SK-N-SH (cell line): ENCODE data around the gene PROM2. TPM values are rescaled to one million over a fixed set of nuclear protein-coding genes. Genes with fewer than 3 reads are reported as not detected.

ENCODE experiments used
- CTCF ChIA-PET: fragments of 300-600, 350-600 bp; formaldehyde crosslinking; extraction: SDS; loops from one replicate; lab custom pipeline; 2021; lab: Yijun Ruan, JAX
- POLR2A ChIA-PET: fragments of 350-600 bp; sonication (Branson Sonifier 250); formaldehyde crosslinking; extraction: SDS; loops from one replicate; lab custom pipeline; 2020; ENCODE audit warnings: antibody characterized with exemption, inconsistent platforms; lab: Yijun Ruan, JAX
- DNase-seq: peaks from one replicate; pipeline ENCODE4 v3.0.0; 2012
- H2AFZ ChIP-seq: fragments of 200-600 bp; sonication (generic); 2 replicates; pipeline ENCODE4 v1.8.1; 2016; ENCODE audit warnings: antibody characterized with exemption, mild to moderate bottlenecking, low read depth
- H3F3A ChIP-seq: fragments of 200-600 bp; sonication (generic); replicated peaks from 2 replicates; pipeline ENCODE3; 2016; ENCODE audit warnings: antibody characterized with exemption, mild to moderate bottlenecking; ENCODE audit not compliant: insufficient read depth
- H3K27ac ChIP-seq, 2 experiments: fragments of 200-500 bp in 1 of 2; fragments of 200-600 bp in 1 of 2; sonication (Bioruptor generic) in 1 of 2; sonication (generic), shearing (Covaris generic) in 1 of 2; 2 replicates each; pipeline versions ENCODE4 v1.5.1 to v1.6.1; 2014 to 2016; ENCODE audit warnings: low read depth in 2 of 2, inconsistent platforms in 1 of 2, low read length in 1 of 2, mild to moderate bottlenecking in 1 of 2, mixed read lengths in 1 of 2
- H3K27me3 ChIP-seq: fragments of 200-600 bp; sonication (generic), shearing (Covaris generic); 2 replicates; pipeline ENCODE4 v1.6.1; 2016; ENCODE audit warnings: mixed run types; ENCODE audit not compliant: insufficient read depth
- H3K36me3 ChIP-seq, 2 experiments: fragments of 200-500 bp in 1 of 2; fragments of 200-600 bp in 1 of 2; sonication (Bioruptor generic) in 1 of 2; sonication (generic) in 1 of 2; replicated peaks in 1 of 2; 2 replicates each; pipeline versions ENCODE3 to v1.5.1; 2014 to 2016; ENCODE audit warnings: low read length in 1 of 2, mild to moderate bottlenecking in 1 of 2; ENCODE audit not compliant: insufficient read depth in 2 of 2, control insufficient read depth in 1 of 2
- H3K4me1 ChIP-seq, 2 experiments: fragments of 200-500 bp in 1 of 2; fragments of 200-600 bp in 1 of 2; sonication (Bioruptor generic) in 1 of 2; sonication (generic), shearing (Covaris generic) in 1 of 2; 2 replicates each; pipeline versions ENCODE4 v1.5.1 to v1.6.1; 2014 to 2016; ENCODE audit warnings: low read depth in 1 of 2, low read length in 1 of 2, mixed run types in 1 of 2; ENCODE audit not compliant: insufficient read depth in 2 of 2, control insufficient read depth in 1 of 2
- H3K4me2 ChIP-seq: fragments of 200-600 bp; sonication (generic), shearing (Covaris generic); 2 replicates; pipeline ENCODE4 v1.6.1; 2017; ENCODE audit warnings: mixed run types
- H3K4me3 ChIP-seq, 2 experiments: fragments of 200-500 bp in 1 of 2; fragments of 200-600 bp in 1 of 2; sonication (Bioruptor generic) in 1 of 2; sonication (generic), shearing (Covaris generic) in 1 of 2; 2 replicates each; pipeline versions ENCODE4 v1.5.1 to v1.8.1; 2014 to 2016; ENCODE audit warnings: low read depth in 2 of 2, inconsistent platforms in 1 of 2, low read length in 1 of 2, mild to moderate bottlenecking in 1 of 2, mixed read lengths in 1 of 2, moderate library complexity in 1 of 2
- H3K79me2 ChIP-seq: fragments of 200-600 bp; sonication (generic); 2 replicates; pipeline ENCODE4 v1.8.1; 2017; ENCODE audit warnings: mild to moderate bottlenecking; ENCODE audit not compliant: insufficient read depth
- H3K9ac ChIP-seq: fragments of 200-600 bp; sonication (generic); 2 replicates; pipeline ENCODE4 v1.6.1; 2017; ENCODE audit warnings: mixed run types
- H3K9me2 ChIP-seq: fragments of 200-600 bp; sonication (generic); 2 replicates; pipeline ENCODE4 v1.6.1; 2017; ENCODE audit warnings: mixed run types
- H3K9me3 ChIP-seq: fragments of 200-600 bp; sonication (generic); 2 replicates; pipeline ENCODE4 v1.6.1; 2017; ENCODE audit warnings: mixed run types, mild to moderate bottlenecking, moderate library complexity
- H4K20me1 ChIP-seq: fragments of 200-600 bp; sonication (generic); 2 replicates; pipeline ENCODE4 v1.6.1; 2017; ENCODE audit warnings: mild to moderate bottlenecking, mixed run types; ENCODE audit not compliant: insufficient read depth
- ELF1 ChIP-seq: IDR thresholded peaks from 2 replicates; pipeline ENCODE4 v1.4.0; 2012
- EZH2phosphoT487 ChIP-seq: fragments of 200-600 bp; sonication (generic); IDR thresholded peaks from 2 replicates; pipeline ENCODE4 v1.6.1; 2017; ENCODE audit warnings: low read depth, mixed run types, mild to moderate bottlenecking, antibody characterized with exemption, moderate library complexity, borderline replicate concordance
- FOXM1 ChIP-seq: IDR thresholded peaks from 2 replicates; pipeline ENCODE4 v1.4.0; 2012; ENCODE audit warnings: low read depth, mild to moderate bottlenecking
- JUND ChIP-seq: IDR thresholded peaks from 2 replicates; pipeline ENCODE4 v1.4.0; 2012
- NFIC ChIP-seq: IDR thresholded peaks from 2 replicates; pipeline ENCODE4 v1.4.0; 2012; ENCODE audit warnings: borderline replicate concordance
- RAD21 ChIP-seq: IDR thresholded peaks from 2 replicates; pipeline ENCODE4 v1.6.1; 2012; ENCODE audit warnings: mild to moderate bottlenecking, low read length
- RCOR1 ChIP-seq: fragments of 150-350 bp; IDR thresholded peaks from 2 replicates; pipeline ENCODE4 v1.6.1; 2017; ENCODE audit warnings: antibody characterized with exemption, low read length
- SIN3A ChIP-seq: IDR thresholded peaks from 2 replicates; pipeline ENCODE4 v1.6.1; 2012; ENCODE audit warnings: low read depth, mild to moderate bottlenecking, low read length, moderate library complexity, borderline replicate concordance
- TAF1 ChIP-seq: IDR thresholded peaks from 2 replicates; pipeline ENCODE4 v1.6.1; 2012; ENCODE audit warnings: low read depth, mild to moderate bottlenecking, low read length, moderate library complexity, borderline replicate concordance
- TEAD4 ChIP-seq: IDR thresholded peaks from 2 replicates; pipeline ENCODE4 v1.4.0; 2012; ENCODE audit warnings: mild to moderate bottlenecking, borderline replicate concordance; ENCODE audit not compliant: insufficient read depth
- WGBS: methylation state at CpG from one replicate; pipeline ENCODE4 v1.1.6; 2017; ENCODE audit warnings: low lambda C conversion rate; 5-methylcytosine and 5-hydroxymethylcytosine counted together
- polyA plus RNA-seq, 3 experiments: library from polyadenylated mRNA; depleted of rRNA; stranded (reverse); fragments of >200 nt; gene quantifications; 2 replicates each; pipeline ENCODE4 v1.2.3, GENCODE V29; 2012
- TF ChIP-seq, protein P1 (sequence below): IDR thresholded peaks from 2 replicates; pipeline ENCODE4; 2012
- TF ChIP-seq, protein P2 (sequence below): IDR thresholded peaks from 2 replicates; pipeline ENCODE4 v1.4.0; 2012; ENCODE audit warnings: low read depth, borderline replicate concordance
- TF ChIP-seq, protein P3 (sequence below): IDR thresholded peaks from 2 replicates; pipeline ENCODE4 v1.4.0; 2012; ENCODE audit warnings: low read depth, borderline replicate concordance

PROM2 gene
- polyA plus RNA-seq, 1 of the 3 experiments (the other 2 are of a cell fraction), result 0.38 TPM

DNA sequence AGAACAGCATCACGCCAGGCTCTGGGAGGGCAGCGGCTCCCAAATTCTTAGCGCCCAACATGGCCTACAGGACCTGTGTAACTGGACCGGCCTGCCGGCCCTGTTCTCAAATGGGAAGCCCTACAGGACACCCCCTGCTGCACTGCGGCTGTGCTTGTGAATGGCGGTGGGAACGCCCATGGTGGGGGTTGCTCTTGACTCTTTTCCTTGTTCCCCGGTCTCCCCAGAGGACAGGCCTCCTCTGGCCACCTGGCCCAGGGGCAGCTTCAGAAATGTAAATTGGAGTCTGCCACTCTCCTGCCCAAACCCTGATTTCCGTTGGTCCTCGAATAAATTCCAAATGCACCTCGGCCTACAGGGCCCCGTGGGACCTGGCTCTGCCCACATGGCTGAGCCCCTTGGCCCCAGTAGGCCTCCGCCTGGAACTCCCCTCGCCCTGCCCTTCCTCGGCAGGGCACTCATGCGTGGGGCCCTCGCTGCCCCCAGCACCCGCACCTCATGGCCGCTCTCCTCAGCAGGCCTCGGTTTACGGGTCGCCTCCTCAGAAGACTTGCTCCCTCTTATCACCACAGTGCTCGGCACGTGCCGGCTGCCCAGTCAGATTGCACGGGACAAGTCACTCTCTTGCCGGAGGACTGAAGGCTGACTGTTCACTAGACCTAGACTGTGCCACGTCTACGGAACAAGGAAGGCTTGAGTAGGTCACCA lies 52.3 kb downstream of the PROM2 start (continued):
- TF ChIP-seq, protein P1, sequence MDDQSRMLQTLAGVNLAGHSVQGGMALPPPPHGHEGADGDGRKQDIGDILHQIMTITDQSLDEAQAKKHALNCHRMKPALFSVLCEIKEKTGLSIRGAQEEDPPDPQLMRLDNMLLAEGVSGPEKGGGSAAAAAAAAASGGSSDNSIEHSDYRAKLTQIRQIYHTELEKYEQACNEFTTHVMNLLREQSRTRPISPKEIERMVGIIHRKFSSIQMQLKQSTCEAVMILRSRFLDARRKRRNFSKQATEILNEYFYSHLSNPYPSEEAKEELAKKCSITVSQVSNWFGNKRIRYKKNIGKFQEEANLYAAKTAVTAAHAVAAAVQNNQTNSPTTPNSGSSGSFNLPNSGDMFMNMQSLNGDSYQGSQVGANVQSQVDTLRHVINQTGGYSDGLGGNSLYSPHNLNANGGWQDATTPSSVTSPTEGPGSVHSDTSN, result no peak
- TF ChIP-seq EZH2phosphoT487, result no peak
- TF ChIP-seq TEAD4, result no peak

- H4K20me1 ChIP-seq, result no peaks in the 10 kb centered on the region
- H2AFZ ChIP-seq, result no peak overlapping the region
- H3K27ac ChIP-seq, result no peak overlapping the region
- H3K9ac ChIP-seq, result no peak overlapping the region
- DNase-seq, result no peak
- no peaks in the 10 kb centered on the region; a peak in 1 of 4 replicates for H3K4me1 ChIP-seq
- H3K79me2 ChIP-seq, result no peaks in the 10 kb centered on the region
- ChIA-PET CTCF (interaction anchor here (0.6 to 5.6 kb wide), 3 partner anchors 13 to 251 kb away, joined by 3 to 40 read pairs (median 6); no protein-coding TSS in a partner anchor), POLR2A (interaction anchor here (0.7 kb wide), 1 partner anchor 83 kb away, joined by 4 read pairs; no protein-coding TSS in a partner anchor)
- H3K9me3 ChIP-seq, result no peaks in the 10 kb centered on the region
- no peaks in the 10 kb centered on the region for H3K36me3 ChIP-seq
- no peaks in the 10 kb centered on the region for H3K27me3 ChIP-seq
- no peaks in the 10 kb centered on the region for H3K9me2 ChIP-seq
- TF ChIP-seq JUND (no peak), RCOR1 (no peak), SIN3A (no peak), NFIC (no peak), RAD21 (no peak), FOXM1 (no peak), TAF1 (no peak), ELF1 (no peak)
- TF ChIP-seq, protein P2, sequence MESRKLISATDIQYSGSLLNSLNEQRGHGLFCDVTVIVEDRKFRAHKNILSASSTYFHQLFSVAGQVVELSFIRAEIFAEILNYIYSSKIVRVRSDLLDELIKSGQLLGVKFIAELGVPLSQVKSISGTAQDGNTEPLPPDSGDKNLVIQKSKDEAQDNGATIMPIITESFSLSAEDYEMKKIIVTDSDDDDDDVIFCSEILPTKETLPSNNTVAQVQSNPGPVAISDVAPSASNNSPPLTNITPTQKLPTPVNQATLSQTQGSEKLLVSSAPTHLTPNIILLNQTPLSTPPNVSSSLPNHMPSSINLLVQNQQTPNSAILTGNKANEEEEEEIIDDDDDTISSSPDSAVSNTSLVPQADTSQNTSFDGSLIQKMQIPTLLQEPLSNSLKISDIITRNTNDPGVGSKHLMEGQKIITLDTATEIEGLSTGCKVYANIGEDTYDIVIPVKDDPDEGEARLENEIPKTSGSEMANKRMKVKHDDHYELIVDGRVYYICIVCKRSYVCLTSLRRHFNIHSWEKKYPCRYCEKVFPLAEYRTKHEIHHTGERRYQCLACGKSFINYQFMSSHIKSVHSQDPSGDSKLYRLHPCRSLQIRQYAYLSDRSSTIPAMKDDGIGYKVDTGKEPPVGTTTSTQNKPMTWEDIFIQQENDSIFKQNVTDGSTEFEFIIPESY, result no peak
- TF ChIP-seq, protein P3, sequence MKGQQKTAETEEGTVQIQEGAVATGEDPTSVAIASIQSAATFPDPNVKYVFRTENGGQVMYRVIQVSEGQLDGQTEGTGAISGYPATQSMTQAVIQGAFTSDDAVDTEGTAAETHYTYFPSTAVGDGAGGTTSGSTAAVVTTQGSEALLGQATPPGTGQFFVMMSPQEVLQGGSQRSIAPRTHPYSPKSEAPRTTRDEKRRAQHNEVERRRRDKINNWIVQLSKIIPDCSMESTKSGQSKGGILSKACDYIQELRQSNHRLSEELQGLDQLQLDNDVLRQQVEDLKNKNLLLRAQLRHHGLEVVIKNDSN, result no peak
- 34% methylated on average over 7 of the region's 7 CpGs for WGBS
- H3K4me3 ChIP-seq, result no peak overlapping the region
- H3K4me2 ChIP-seq, result no peak overlapping the region
- H3F3A ChIP-seq, result no peaks in the 10 kb centered on the region
These were observed 53.6 kb downstream of the PROM2 start for GRCh38 chr2:95327861-95328260.
